Measurements from ENCODE around the gene TADA2B.

TADA2B gene

DNA sequence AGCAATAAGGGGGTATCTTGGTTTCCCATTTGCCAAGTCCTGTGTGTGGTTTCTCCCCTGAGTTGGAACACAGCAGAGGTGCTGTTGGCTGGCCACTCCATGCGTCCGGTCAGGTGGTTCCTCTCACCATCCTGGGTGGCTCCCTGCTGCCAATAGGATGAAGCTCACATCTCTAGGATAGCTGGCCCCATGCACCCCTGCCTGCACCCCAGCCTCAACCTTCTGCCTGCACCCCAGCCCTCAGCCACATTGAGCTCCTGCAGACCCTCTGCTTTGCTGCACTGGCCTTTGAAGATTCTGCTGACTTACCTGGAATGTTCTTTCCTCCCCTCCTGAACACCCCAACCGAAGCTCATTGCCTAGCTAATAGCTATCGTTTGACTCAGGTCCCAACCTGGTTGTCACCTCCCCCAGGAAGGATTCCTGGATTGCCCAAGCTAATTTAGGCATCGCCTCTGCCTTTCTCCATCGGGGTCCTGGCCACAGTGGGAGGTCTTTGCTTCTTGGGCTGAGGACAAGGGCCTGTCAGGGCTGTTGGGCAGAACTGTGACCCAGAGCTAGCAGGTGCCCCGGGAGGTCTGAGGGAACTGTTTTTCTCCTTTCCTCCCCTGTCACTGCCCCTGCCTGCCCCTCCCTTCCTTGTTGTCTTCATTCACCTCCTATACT, 61.3 kb downstream of the TADA2B start:
- ATAC-seq (no peak), DNase-seq (no peak)
- Mint-ChIP-seq H3K4me3 (no peak overlapping the region), H3K36me3 (ENCODE audit: low read depth) (no peaks in the 10 kb centered on the region), H3K27ac (no peak overlapping the region), H3K9me3 (no peaks in the 10 kb centered on the region), H3K4me1 (peaks cover 15% of the 10 kb centered on the region), H3K27me3 (no peaks in the 10 kb centered on the region)

DNA sequence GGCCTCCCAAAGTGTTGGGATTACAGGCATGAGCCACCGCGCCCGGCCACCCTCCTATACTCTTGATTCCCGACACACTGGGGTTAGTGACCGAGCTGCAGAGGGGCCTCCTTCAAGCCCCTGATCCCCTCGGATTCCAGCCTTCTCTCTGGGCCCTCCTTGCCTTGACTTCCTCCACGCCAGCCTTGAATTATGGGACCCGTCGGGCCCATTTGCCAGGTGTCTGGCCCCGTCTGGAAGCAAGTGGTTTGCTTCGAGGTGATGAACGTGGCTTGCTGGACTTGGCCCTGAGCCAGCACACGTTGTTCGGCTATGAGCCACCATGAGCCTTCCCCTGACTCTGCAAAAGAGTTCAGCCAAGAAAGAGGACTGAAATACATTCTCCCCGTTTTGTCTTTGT, 62.1 kb downstream of the TADA2B start:
- no peak for ATAC-seq
- Mint-ChIP-seq H3K27me3 (no peaks in the 10 kb centered on the region), H3K4me1 (peaks cover 15% of the 10 kb centered on the region), H3K9me3 (peaks cover 3% of the 10 kb centered on the region), H3K36me3 (ENCODE audit: low read depth) (no peaks in the 10 kb centered on the region), H3K4me3 (no peak overlapping the region), H3K27ac (no peak overlapping the region)
- no peak for DNase-seq

DNA sequence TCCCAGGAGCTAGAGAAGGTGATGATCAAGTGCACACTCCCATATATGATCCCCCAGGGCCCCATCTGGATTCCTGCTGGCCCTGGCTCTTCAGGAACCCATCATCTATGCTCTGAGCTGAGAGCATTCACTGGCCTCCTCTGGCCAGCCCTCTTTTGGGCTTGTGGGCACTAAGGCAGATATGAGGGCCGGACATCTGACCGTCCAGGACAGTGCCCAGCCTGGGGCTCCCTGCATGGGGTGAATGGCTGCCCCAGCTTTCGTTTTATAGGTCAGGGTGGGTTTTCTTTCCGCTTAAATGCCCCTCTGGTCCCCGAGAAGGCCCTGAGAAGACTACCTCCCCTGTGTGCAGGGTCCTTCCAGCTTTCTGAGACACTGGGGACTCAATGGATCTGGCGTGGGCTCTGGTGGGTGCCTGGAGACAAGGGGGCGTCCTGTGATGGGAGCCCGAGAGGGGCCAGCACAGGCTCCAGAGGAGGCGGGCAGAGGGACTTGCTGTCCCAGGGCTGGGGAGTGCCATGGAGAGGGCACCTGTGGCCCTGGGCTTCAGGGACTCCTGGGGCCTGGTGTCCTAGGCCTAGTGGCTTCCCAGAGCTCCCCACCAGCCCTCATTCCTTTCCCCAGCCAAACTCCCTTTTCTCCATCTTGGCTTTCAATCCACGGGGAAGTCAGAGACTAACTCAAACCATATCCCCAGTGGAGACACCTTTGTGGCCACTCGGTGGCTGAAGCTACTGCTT, 64.2 kb downstream of the TADA2B start:
- Mint-ChIP-seq H3K27me3 (no peaks in the 10 kb centered on the region), H3K4me3 (no peak overlapping the region), H3K9me3 (peaks cover 4% of the 10 kb centered on the region), H3K27ac (no peak overlapping the region), H3K4me1 (peaks cover 6% of the 10 kb centered on the region), H3K36me3 (ENCODE audit: low read depth) (no peaks in the 10 kb centered on the region)
- no peak for DNase-seq
- ATAC-seq = no peak
